AG10803 (cell line): ENCODE data around the gene CENATAC.
A peak's percentile ranks its signal among the peaks of the same experiment; 100 is the strongest.
"Not testable (repeated sequence)": the region's sequence is repeated elsewhere in the genome, so short reads cannot be mapped to it uniquely, and the experiment has no call there.

Experiments used
- DNase-seq: peaks from one replicate; pipeline ENCODE4 v3.0.0; 2010; ENCODE audit warnings: low read depth
- H3K4me3 ChIP-seq: 2 replicates; pipeline ENCODE4 v1.5.1; 2011; ENCODE audit warnings: mild to moderate bottlenecking, low read length, control low read depth
- CTCF ChIP-seq: conservative IDR thresholded peaks from 2 replicates; pipeline ENCODE4 v1.5.1; 2011; ENCODE audit warnings: mild to moderate bottlenecking, low read length, control low read depth, inconsistent platforms

CENATAC gene

GRCh38 chr11:119015054-119015611 is 17.2 kb downstream of the CENATAC start:
- H3K4me3 ChIP-seq, result no peak overlapping the region
- 0 out of 2 replicates have a peak, but pooled peaks have one; percentile 9 for TF ChIP-seq CTCF
- DNase-seq, result no peak

GRCh38 chr11:119016216-119017009 is 18.5 kb downstream of the CENATAC start:
- no peak for DNase-seq
- peak overlapping the region; percentile 100; the same call in 1 of the 2 replicates for H3K4me3 ChIP-seq
- no peak for TF ChIP-seq CTCF

- peak overlapping the region; percentile 100 for H3K4me3 ChIP-seq
- DNase-seq, result not testable (repeated sequence)
Observed at GRCh38 chr11:119017377-119017776, 19.4 kb downstream of the CENATAC start.

GRCh38 chr11:119018074-119018938 is 20.4 kb downstream of the CENATAC start, which contains the start of the genes RPS25 and TRAPPC4:
RPS25 (minus strand) TSS chr11:119018343; CDS start chr11:119018284, 59 bp downstream.
TRAPPC4 (plus strand) TSS chr11:119018766; CDS start chr11:119018796, 30 bp downstream.
- peak within 1 kb of the TSS; percentile 100 for H3K4me3 ChIP-seq
- no peak for TF ChIP-seq CTCF
- DNase-seq, result peak; percentile 95

- TF ChIP-seq CTCF, result no peak
- peak overlapping the region; percentile 100 for H3K4me3 ChIP-seq
- DNase-seq, result no peak
Observed at GRCh38 chr11:119019996-119020395, 22.1 kb downstream of the CENATAC start.

GRCh38 chr11:119021631-119022030 is 23.7 kb downstream of the CENATAC start:
- no peak overlapping the region for H3K4me3 ChIP-seq
- no peak for TF ChIP-seq CTCF
- no peak for DNase-seq

- no peak for TF ChIP-seq CTCF
- H3K4me3 ChIP-seq, result no peak overlapping the region
- DNase-seq, result no peak
Observed at GRCh38 chr11:119023741-119024140, 25.8 kb downstream of the CENATAC start.
